WTC11 (cell line): ENCODE data around the gene HRAS. TPM values are rescaled to one million over a fixed set of nuclear protein-coding genes. Genes with fewer than 3 reads are reported as not detected.
A peak's percentile ranks its signal among the peaks of the same experiment; 100 is the strongest.

Experiments used
- ATAC-seq: fragments of 200-7000 bp; cut with Tn5 transposase; 2 replicates; pipeline ENCODE4 v1.10.0; 2021; ENCODE audit warnings: mild to moderate bottlenecking, moderate library complexity
- CTCF ChIA-PET: fragments of 300-600 bp; sonication (Branson Sonifier 250); formaldehyde crosslinking; loops from one replicate; lab custom pipeline; 2021; ENCODE audit warnings: antibody characterized with exemption; lab: Charles Lee
- POLR2A ChIA-PET: fragments of 350-600 bp; sonication (Branson Sonifier 250); formaldehyde crosslinking; loops from one replicate; lab custom pipeline; 2021; ENCODE audit warnings: antibody characterized with exemption; lab: Charles Lee
- DNase-seq: peaks from one replicate; pipeline ENCODE4 v3.0.0; 2021; ENCODE audit warnings: low spot score
- H3K27ac Mint-ChIP-seq: 2 replicates; pipeline ENCODE4 v1.8.0; 2021; ENCODE audit warnings: mixed read lengths
- H3K27me3 Mint-ChIP-seq: 2 replicates; pipeline ENCODE4 v1.8.0; 2021; ENCODE audit warnings: low read depth, mild to moderate bottlenecking, moderate library complexity, mixed read lengths
- H3K36me3 Mint-ChIP-seq: 2 replicates; pipeline ENCODE4 v1.8.0; 2021; ENCODE audit warnings: mixed read lengths
- H3K4me1 Mint-ChIP-seq: 2 replicates; pipeline ENCODE4 v1.8.0; 2022; ENCODE audit warnings: mixed read lengths
- H3K4me3 Mint-ChIP-seq: 2 replicates; pipeline ENCODE4 v1.8.0; 2021; ENCODE audit warnings: mild to moderate bottlenecking, moderate library complexity, mixed read lengths
- H3K9me3 Mint-ChIP-seq: 2 replicates; pipeline ENCODE4 v1.8.0; 2021; ENCODE audit warnings: mixed read lengths
- AFF4 ChIP-seq: sonication (generic); formaldehyde crosslinking; IDR thresholded peaks from 2 replicates; pipeline ENCODE4 v1.8.1; 2023; ENCODE audit warnings: mild to moderate bottlenecking, missing genetic modification reagents, borderline replicate concordance
- E2F5 ChIP-seq: sonication (generic); formaldehyde crosslinking; IDR thresholded peaks from 2 replicates; pipeline ENCODE4 v1.8.1; 2022; ENCODE audit warnings: mild to moderate bottlenecking, moderate library complexity, missing genetic modification reagents
- ERG ChIP-seq: fragments of 250-450 bp; sonication (Bioruptor Pico); IDR thresholded peaks from 2 replicates; pipeline ENCODE4 v1.8.0; 2021; ENCODE audit warnings: mild to moderate bottlenecking
- ETV6 ChIP-seq: sonication (generic); formaldehyde crosslinking; IDR thresholded peaks from 2 replicates; pipeline ENCODE4 v1.8.1; 2022; ENCODE audit warnings: mild to moderate bottlenecking, missing genetic modification reagents
- FOXK1 ChIP-seq: sonication (generic); formaldehyde crosslinking; IDR thresholded peaks from 2 replicates; pipeline ENCODE4 v1.8.0; 2022; ENCODE audit warnings: mild to moderate bottlenecking, moderate library complexity, missing genetic modification reagents
- GTF2I ChIP-seq: fragments of 250-450 bp; sonication (Bioruptor Pico); conservative IDR thresholded peaks from 2 replicates; pipeline ENCODE4 v1.4.0; 2021; ENCODE audit warnings: mild to moderate bottlenecking
- JAZF1 ChIP-seq: fragments of 250-450 bp; sonication (Bioruptor Pico); IDR thresholded peaks from 2 replicates; pipeline ENCODE4 v1.9.0; 2021; ENCODE audit warnings: moderate library complexity, mild to moderate bottlenecking, inconsistent platforms
- MAX ChIP-seq: sonication (generic); formaldehyde crosslinking; IDR thresholded peaks from 2 replicates; pipeline ENCODE4 v1.8.0; 2022; ENCODE audit warnings: mild to moderate bottlenecking, missing genetic modification reagents
- NFATC4 ChIP-seq: fragments of 250-450 bp; sonication (Bioruptor Pico); IDR thresholded peaks from 2 replicates; pipeline ENCODE4 v1.9.0; 2021; ENCODE audit warnings: mild to moderate bottlenecking
- PREB ChIP-seq: sonication (generic); formaldehyde crosslinking; IDR thresholded peaks from 2 replicates; pipeline ENCODE4 v1.8.1; 2022; ENCODE audit warnings: mild to moderate bottlenecking, missing genetic modification reagents, moderate library complexity, borderline replicate concordance
- USF2 ChIP-seq: sonication (generic); formaldehyde crosslinking; IDR thresholded peaks from 2 replicates; pipeline ENCODE4 v1.8.1; 2023; ENCODE audit warnings: mild to moderate bottlenecking, missing genetic modification reagents, moderate library complexity
- ZNF138 ChIP-seq: sonication (generic); formaldehyde crosslinking; conservative IDR thresholded peaks from 2 replicates; pipeline ENCODE4 v1.8.1; 2022; ENCODE audit warnings: mild to moderate bottlenecking, moderate library complexity, missing genetic modification reagents
- ZNF263 ChIP-seq: sonication (generic); formaldehyde crosslinking; IDR thresholded peaks from 2 replicates; pipeline ENCODE4 v1.8.1; 2022; ENCODE audit warnings: low read depth, mild to moderate bottlenecking, moderate library complexity, missing genetic modification reagents
- ZNF281 ChIP-seq: sonication (generic); formaldehyde crosslinking; IDR thresholded peaks from 2 replicates; pipeline ENCODE4 v1.8.0; 2023; ENCODE audit warnings: mild to moderate bottlenecking, missing genetic modification reagents
- ZNF317 ChIP-seq: sonication (generic); formaldehyde crosslinking; IDR thresholded peaks from 2 replicates; pipeline ENCODE4 v1.8.1; 2023; ENCODE audit warnings: low read depth, mild to moderate bottlenecking, moderate library complexity, missing genetic modification reagents, borderline replicate concordance
- ZNF423 ChIP-seq: fragments of 250-450 bp; sonication (Bioruptor Pico); IDR thresholded peaks from 2 replicates; pipeline ENCODE4 v2.1.2; 2022; ENCODE audit warnings: mild to moderate bottlenecking, moderate library complexity
- ZNF671 ChIP-seq: fragments of 250-450 bp; sonication (Bioruptor Pico); IDR thresholded peaks from 2 replicates; pipeline ENCODE4 v1.8.0; 2021; ENCODE audit warnings: mild to moderate bottlenecking
- total RNA-seq: library from RNA; stranded (reverse); gene quantifications from 3 replicates; pipeline ENCODE4 v1.2.3, GENCODE V29; 2021

HRAS gene
- total RNA-seq, 1 experiment from 2014 or later: 62.4 TPM

GRCh38 chr11:565921-566509 lies 30.6 kb upstream of the HRAS start:
- Mint-ChIP-seq H3K36me3 (0 out of 2 replicates have a peak, but pooled peaks cover 3% of the 10 kb centered on the region), H3K4me3 (peak overlapping the region; percentile 80; the same call in 1 of the 2 replicates)
- CTCF ChIA-PET: interaction anchor here (0.6 to 5.8 kb wide), 6 partner anchors 9 to 163 kb away, joined by 3 to 32 read pairs (median 6); partner anchors contain the start of gene PHRF1

More at GRCh38 chr11:565921-566509, 30.6 kb upstream of the HRAS start:
- Mint-ChIP-seq H3K27ac (peak overlapping the region; percentile 72), H3K9me3 (no peaks in the 10 kb centered on the region), H3K27me3 (peaks cover 4% of the 10 kb centered on the region; the same call in 1 of the 2 replicates), H3K4me1 (peaks cover 31% of the 10 kb centered on the region)
- ATAC-seq (no peak), DNase-seq (no peak)
- TF ChIP-seq NFATC4: no peak
- TF ChIP-seq ZNF317: no peak
- no peak for TF ChIP-seq MAX
- no peak for TF ChIP-seq AFF4 (CRISPR knock-in tag)
- no peak for TF ChIP-seq GTF2I (CRISPR knock-in tag)
- no peak for TF ChIP-seq ZNF263 (CRISPR knock-in tag)
- no peak for TF ChIP-seq ZNF671 (CRISPR knock-in tag)
- TF ChIP-seq ETV6: no peak
- no peak for TF ChIP-seq E2F5 (CRISPR knock-in tag)
- no peak for TF ChIP-seq ZNF281 (CRISPR knock-in tag)
- no peak for TF ChIP-seq ERG (CRISPR knock-in tag)
- TF ChIP-seq ZNF423 (CRISPR knock-in tag): no peak
- no peak for TF ChIP-seq ZNF138 (CRISPR knock-in tag)
- TF ChIP-seq USF2: no peak
- no peak for TF ChIP-seq PREB
- no peak for TF ChIP-seq FOXK1 (CRISPR knock-in tag)
- TF ChIP-seq JAZF1: no peak
- POLR2A ChIA-PET: interaction anchor here (0.6 to 1.2 kb wide), 3 partner anchors 9 to 50 kb away, joined by 3 to 8 read pairs (median 3); partner anchors contain the start of gene IRF7
